Mononuclear cell (primary cell): ENCODE results near the gene TMOD4. TPM values are rescaled to one million over a fixed set of nuclear protein-coding genes. Genes with fewer than 3 reads are reported as not detected.
"Not testable (repeated sequence)": the region's sequence is repeated elsewhere in the genome, so short reads cannot be mapped to it uniquely, and the experiment has no call there.

Source experiments
- H3K27me3 ChIP-seq: 2 replicates; pipeline ENCODE4 v1.6.0; 2011; ENCODE audit warnings: low read length, control low read depth; ENCODE audit not compliant: insufficient read depth
- H3K4me1 ChIP-seq: 2 replicates; pipeline ENCODE4 v1.5.1; 2011; ENCODE audit warnings: mild to moderate bottlenecking, low read length, control low read depth; ENCODE audit not compliant: insufficient read depth
- H3K4me3 ChIP-seq: 2 replicates; pipeline ENCODE4 v1.5.1; 2011; ENCODE audit warnings: mild to moderate bottlenecking, low read length, moderate library complexity
- H3K9me3 ChIP-seq: 2 replicates; pipeline ENCODE4 v1.5.1; 2011; ENCODE audit warnings: low read depth, mild to moderate bottlenecking, control low read depth, low read length
- total RNA-seq: library from RNA; depleted of rRNA; stranded (reverse); fragments of >200 nt; gene quantifications from one replicate; pipeline ENCODE4 v1.2.3, GENCODE V29; 2012

The TMOD4 gene
- total RNA-seq = not detected

- no peaks in the 10 kb centered on the region for H3K9me3 ChIP-seq
- no peaks in the 10 kb centered on the region for H3K4me1 ChIP-seq
- H3K4me3 ChIP-seq = no peak within 1 kb of the TSS
- no peaks in the 10 kb centered on the region for H3K27me3 ChIP-seq
These were observed at the start of gene TMOD4 for GRCh38 chr1:151175863-151176262. TSS of gene TMOD4 (minus strand) at chr1:151175981. CDS start at chr1:151174875, 1,106 bp downstream.

GRCh38 chr1:151222130-151222529 is 46.3 kb upstream of the TMOD4 start:
- Histone ChIP-seq H3K4me3 (no peak overlapping the region), H3K27me3 (no peaks in the 10 kb centered on the region), H3K9me3 (no peaks in the 10 kb centered on the region), H3K4me1 (no peaks in the 10 kb centered on the region)

GRCh38 chr1:151221616-151222015 is 45.8 kb upstream of the TMOD4 start:
- Histone ChIP-seq H3K4me1 (no peaks in the 10 kb centered on the region), H3K9me3 (no peaks in the 10 kb centered on the region), H3K4me3 (no peak overlapping the region)

GRCh38 chr1:151213560-151213959 is 37.8 kb upstream of the TMOD4 start:
- no peaks in the 10 kb centered on the region for H3K9me3 ChIP-seq
- no peaks in the 10 kb centered on the region for H3K27me3 ChIP-seq
- no peaks in the 10 kb centered on the region for H3K4me1 ChIP-seq
- no peak overlapping the region for H3K4me3 ChIP-seq

More at GRCh38 chr1:151221616-151222015, 45.8 kb upstream of the TMOD4 start:
- no peaks in the 10 kb centered on the region for H3K27me3 ChIP-seq

GRCh38 chr1:151211972-151212705 is 36.4 kb upstream of the TMOD4 start:
- Histone ChIP-seq H3K4me3 (no peak overlapping the region), H3K27me3 (no peaks in the 10 kb centered on the region), H3K9me3 (no peaks in the 10 kb centered on the region), H3K4me1 (no peaks in the 10 kb centered on the region)

GRCh38 chr1:151210830-151211229 is 35.0 kb upstream of the TMOD4 start:
- Histone ChIP-seq H3K27me3 (no peaks in the 10 kb centered on the region), H3K4me3 (no peak overlapping the region), H3K9me3 (no peaks in the 10 kb centered on the region), H3K4me1 (no peaks in the 10 kb centered on the region)

- peaks cover 12% of the 10 kb centered on the region for H3K4me1 ChIP-seq
- H3K9me3 ChIP-seq, H3K27me3 ChIP-seq, H3K4me3 ChIP-seq: not testable (repeated sequence)
These were observed 29.7 kb upstream of the TMOD4 start for GRCh38 chr1:151205381-151205965.

- peaks cover 33% of the 10 kb centered on the region for H3K4me1 ChIP-seq
- H3K27me3 ChIP-seq = no peaks in the 10 kb centered on the region
- no peaks in the 10 kb centered on the region for H3K9me3 ChIP-seq
- peak overlapping the region; percentile 80 for H3K4me3 ChIP-seq
These were observed 24.2 kb upstream of the TMOD4 start for GRCh38 chr1:151199873-151200581.

GRCh38 chr1:151198254-151199127 is 22.7 kb upstream of the TMOD4 start, which contains the start of gene PIP5K1A:
TSS of gene PIP5K1A (plus strand) at chr1:151198552. CDS start at chr1:151198997, 445 bp downstream.
- H3K27me3 ChIP-seq = no peaks in the 10 kb centered on the region
- H3K4me1 ChIP-seq = peaks cover 33% of the 10 kb centered on the region
- H3K9me3 ChIP-seq = no peaks in the 10 kb centered on the region
- H3K4me3 ChIP-seq = peak within 1 kb of the TSS; percentile 80

GRCh38 chr1:151197863-151198253 is 22.1 kb upstream of the TMOD4 start:
- no peaks in the 10 kb centered on the region for H3K27me3 ChIP-seq
- peak overlapping the region; percentile 80 for H3K4me3 ChIP-seq
- H3K9me3 ChIP-seq = no peaks in the 10 kb centered on the region
- H3K4me1 ChIP-seq = peaks cover 33% of the 10 kb centered on the region

GRCh38 chr1:151196292-151196800 is 20.6 kb upstream of the TMOD4 start:
- no peaks in the 10 kb centered on the region for H3K9me3 ChIP-seq
- peaks cover 27% of the 10 kb centered on the region for H3K4me1 ChIP-seq
- H3K4me3 ChIP-seq = no peak overlapping the region
- H3K27me3 ChIP-seq = no peaks in the 10 kb centered on the region

- peaks cover 24% of the 10 kb centered on the region for H3K4me1 ChIP-seq
- H3K4me3 ChIP-seq, H3K27me3 ChIP-seq, H3K9me3 ChIP-seq: not testable (repeated sequence)
These were observed 19.3 kb upstream of the TMOD4 start for GRCh38 chr1:151194894-151195594.

- H3K9me3 ChIP-seq = no peaks in the 10 kb centered on the region
- no peak overlapping the region for H3K4me3 ChIP-seq
- no peaks in the 10 kb centered on the region for H3K27me3 ChIP-seq
- H3K4me1 ChIP-seq = peaks cover 20% of the 10 kb centered on the region
These were observed 18.1 kb upstream of the TMOD4 start for GRCh38 chr1:151193856-151194255.

GRCh38 chr1:151193304-151193703 is 17.5 kb upstream of the TMOD4 start:
- Histone ChIP-seq H3K4me1 (peaks cover 26% of the 10 kb centered on the region), H3K4me3 (no peak overlapping the region), H3K27me3 (no peaks in the 10 kb centered on the region), H3K9me3 (no peaks in the 10 kb centered on the region)
